PFSK-1 (cell line): Measurements from ENCODE around the gene CCDC102A.

Experiments used
- FOXP2 ChIP-seq: optimal IDR thresholded peaks from 2 replicates; pipeline ENCODE3; 2011; ENCODE audit warnings: borderline replicate concordance, control low read depth, inconsistent platforms; ENCODE audit not compliant: insufficient read depth; ENCODE audit errors: extremely low read length, extremely low read depth
- POLR2AphosphoS5 ChIP-seq: IDR thresholded peaks from 2 replicates; pipeline ENCODE4 v1.6.1; 2012; ENCODE audit warnings: low read depth, mild to moderate bottlenecking, control low read depth, low read length, moderate library complexity
- REST ChIP-seq, 2 experiments: IDR thresholded peaks; 2 replicates each; pipeline versions ENCODE4 v1.6.1 to v1.8.0; 2011 to 2012; ENCODE audit warnings: low read depth in 2 of 2, low read length in 2 of 2, control low read depth in 1 of 2, inconsistent platforms in 1 of 2, mild to moderate bottlenecking in 1 of 2, moderate library complexity in 1 of 2; ENCODE audit not compliant: insufficient read depth in 1 of 2
- SIN3A ChIP-seq: IDR thresholded peaks from 2 replicates; pipeline ENCODE4 v1.6.1; 2012; ENCODE audit warnings: mild to moderate bottlenecking, low read length, moderate library complexity, borderline replicate concordance; ENCODE audit not compliant: insufficient read depth
- TAF1 ChIP-seq: IDR thresholded peaks from 2 replicates; pipeline ENCODE4 v1.6.1; 2012; ENCODE audit warnings: low read length, control low read depth, borderline replicate concordance; ENCODE audit not compliant: insufficient read depth

GRCh38 chr16:57529391-57530103 lies 6.8 kb downstream of the CCDC102A start:
- TF ChIP-seq POLR2AphosphoS5: no peak
- TF ChIP-seq TAF1: no peak
- TF ChIP-seq REST (IDR thresholded peaks at IDR 0.05; ENCODE audit: insufficient read depth in 1 of 2, low read depth in 2 of 2, low read length in 2 of 2): no peak
- 0 out of 2 replicates have a peak, but pooled peaks have one; percentile 20 for TF ChIP-seq SIN3A
- TF ChIP-seq FOXP2: no peak
